PC-9 (cell line): Measurements from ENCODE around the gene ORAI3. TPM values are rescaled to one million over a fixed set of nuclear protein-coding genes. Genes with fewer than 3 reads are reported as not detected.

Experiments used
- BruUV-seq: library from RNA; stranded (reverse); fragments of 400-500 nt; replicated peaks from 2 replicates; lab custom pipeline; 2021; lab: Mats Ljungman, UMichigan
- CTCF ChIA-PET: fragments of 300-600 bp; sonication (Branson Sonifier 250); formaldehyde crosslinking; loops from one replicate; lab custom pipeline; 2022; ENCODE audit warnings: antibody characterized with exemption; lab: Charles Lee
- POLR2A ChIA-PET: fragments of 300-600 bp; sonication (Branson Sonifier 250); formaldehyde crosslinking; loops from one replicate; lab custom pipeline; 2022; ENCODE audit warnings: antibody characterized with exemption; ENCODE audit not compliant: unreplicated experiment; lab: Charles Lee
- DNase-seq, 2 experiments: peaks; one replicate each; pipeline versions ENCODE4 v3.0.0 to v3.0.0-alpha.2; 2015 to 2022; ENCODE audit warnings: mixed read lengths in 1 of 2
- H2AFZ ChIP-seq: fragments of 200-600 bp; sonication (generic); 2 replicates; pipeline ENCODE4 v1.8.1; 2017; ENCODE audit warnings: antibody characterized with exemption
- H3F3A ChIP-seq: fragments of 200-600 bp; sonication (generic); 2 replicates; pipeline ENCODE4 v1.8.1; 2017; ENCODE audit warnings: antibody characterized with exemption, mild to moderate bottlenecking, low read depth; ENCODE audit not compliant: insufficient read depth
- H3K27ac ChIP-seq: fragments of 200-600 bp; sonication (generic); 2 replicates; pipeline ENCODE4 v1.6.1; 2016; ENCODE audit warnings: mixed run types
- H3K27me3 ChIP-seq: fragments of 200-600 bp; sonication (generic); 2 replicates; pipeline ENCODE4 v1.6.1; 2016; ENCODE audit warnings: low read depth, mixed run types; ENCODE audit not compliant: insufficient read depth
- H3K36me3 ChIP-seq: fragments of 200-600 bp; sonication (generic); 2 replicates; pipeline ENCODE4 v1.6.1; 2016; ENCODE audit warnings: low read depth, mixed run types
- H3K4me1 ChIP-seq: fragments of 200-600 bp; sonication (generic); replicated peaks from 2 replicates; pipeline ENCODE4 v1.6.1; 2016; ENCODE audit warnings: mixed run types; ENCODE audit not compliant: insufficient read depth
- H3K4me2 ChIP-seq: fragments of 200-600 bp; sonication (generic); 2 replicates; pipeline ENCODE4 v1.6.1; 2017; ENCODE audit warnings: mixed run types
- H3K4me3 ChIP-seq: fragments of 200-600 bp; sonication (generic); 2 replicates; pipeline ENCODE4 v1.6.1; 2016; ENCODE audit warnings: mixed run types
- H3K79me2 ChIP-seq: fragments of 200-600 bp; sonication (generic); 2 replicates; pipeline ENCODE4 v1.6.1; 2017; ENCODE audit warnings: low read depth, mixed run types
- H3K9me2 ChIP-seq: fragments of 200-600 bp; sonication (generic); 2 replicates; pipeline ENCODE4 v1.8.1; 2017; ENCODE audit warnings: mild to moderate bottlenecking; ENCODE audit not compliant: insufficient read depth
- H3K9me3 ChIP-seq: fragments of 200-600 bp; sonication (generic); 2 replicates; pipeline ENCODE4 v1.8.1; 2016; ENCODE audit warnings: low read depth; ENCODE audit not compliant: insufficient read depth
- H4K20me1 ChIP-seq: fragments of 200-600 bp; sonication (generic); 2 replicates; pipeline ENCODE4 v1.8.1; 2017; ENCODE audit not compliant: insufficient read depth
- EZH2 ChIP-seq: fragments of 200-600 bp; sonication (generic); IDR thresholded peaks from 2 replicates; pipeline ENCODE4 v1.8.0; 2017; ENCODE audit warnings: antibody characterized with exemption, low read depth
- intact Hi-C: fragments of 100-400 bp; cut with micrococcal nuclease; formaldehyde crosslinking; loops from one replicate; pipeline ENCODE4 v1.10.0; 2022; ENCODE audit not compliant: unreplicated experiment
- total RNA-seq: library from RNA; stranded (reverse); gene quantifications from 2 replicates; pipeline ENCODE4 v1.2.3, GENCODE V29; 2021
- TF ChIP-seq, protein P1 (sequence below): fragments of 200-600 bp; sonication (generic); conservative IDR thresholded peaks from 2 replicates; pipeline ENCODE4 v1.6.1; 2017; ENCODE audit warnings: mixed run types, antibody characterized with exemption, mild to moderate bottlenecking, moderate library complexity

ORAI3 gene
- total RNA-seq, 1 experiment from 2014 or later = 43.5 TPM

- Histone ChIP-seq H2AFZ (no peak overlapping the region), H3K4me1 (peaks cover 23% of the 10 kb centered on the region), H3K36me3 (no peaks in the 10 kb centered on the region), H3K4me2 (no peak overlapping the region), H3K27me3 (no peaks in the 10 kb centered on the region), H3K27ac (no peak overlapping the region), H3K9me2 (no peaks in the 10 kb centered on the region), H3K79me2 (no peaks in the 10 kb centered on the region), H3K4me3 (no peak overlapping the region), H4K20me1 (no peaks in the 10 kb centered on the region), H3K9me3 (no peaks in the 10 kb centered on the region), H3F3A (peaks cover 35% of the 10 kb centered on the region)
- ChIA-PET POLR2A (interaction anchor here (0.6 kb wide), 2 partner anchors 133 to 1967 kb away, joined by 3 to 4 read pairs; partner anchors contain the start of gene PRSS8), CTCF (interaction anchor here (0.6 kb wide), 1 partner anchor 43 kb away, joined by 5 read pairs; no protein-coding TSS in a partner anchor)
- BruUV-seq = no TSS peak
- TF ChIP-seq EZH2 = no peak
- TF ChIP-seq, protein P1, sequence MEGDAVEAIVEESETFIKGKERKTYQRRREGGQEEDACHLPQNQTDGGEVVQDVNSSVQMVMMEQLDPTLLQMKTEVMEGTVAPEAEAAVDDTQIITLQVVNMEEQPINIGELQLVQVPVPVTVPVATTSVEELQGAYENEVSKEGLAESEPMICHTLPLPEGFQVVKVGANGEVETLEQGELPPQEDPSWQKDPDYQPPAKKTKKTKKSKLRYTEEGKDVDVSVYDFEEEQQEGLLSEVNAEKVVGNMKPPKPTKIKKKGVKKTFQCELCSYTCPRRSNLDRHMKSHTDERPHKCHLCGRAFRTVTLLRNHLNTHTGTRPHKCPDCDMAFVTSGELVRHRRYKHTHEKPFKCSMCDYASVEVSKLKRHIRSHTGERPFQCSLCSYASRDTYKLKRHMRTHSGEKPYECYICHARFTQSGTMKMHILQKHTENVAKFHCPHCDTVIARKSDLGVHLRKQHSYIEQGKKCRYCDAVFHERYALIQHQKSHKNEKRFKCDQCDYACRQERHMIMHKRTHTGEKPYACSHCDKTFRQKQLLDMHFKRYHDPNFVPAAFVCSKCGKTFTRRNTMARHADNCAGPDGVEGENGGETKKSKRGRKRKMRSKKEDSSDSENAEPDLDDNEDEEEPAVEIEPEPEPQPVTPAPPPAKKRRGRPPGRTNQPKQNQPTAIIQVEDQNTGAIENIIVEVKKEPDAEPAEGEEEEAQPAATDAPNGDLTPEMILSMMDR = no peak
- intact Hi-C loops = no loop called here
- no peak for DNase-seq
Observed at GRCh38 chr16:31002250-31002700, 53.4 kb downstream of the ORAI3 start.

DNA sequence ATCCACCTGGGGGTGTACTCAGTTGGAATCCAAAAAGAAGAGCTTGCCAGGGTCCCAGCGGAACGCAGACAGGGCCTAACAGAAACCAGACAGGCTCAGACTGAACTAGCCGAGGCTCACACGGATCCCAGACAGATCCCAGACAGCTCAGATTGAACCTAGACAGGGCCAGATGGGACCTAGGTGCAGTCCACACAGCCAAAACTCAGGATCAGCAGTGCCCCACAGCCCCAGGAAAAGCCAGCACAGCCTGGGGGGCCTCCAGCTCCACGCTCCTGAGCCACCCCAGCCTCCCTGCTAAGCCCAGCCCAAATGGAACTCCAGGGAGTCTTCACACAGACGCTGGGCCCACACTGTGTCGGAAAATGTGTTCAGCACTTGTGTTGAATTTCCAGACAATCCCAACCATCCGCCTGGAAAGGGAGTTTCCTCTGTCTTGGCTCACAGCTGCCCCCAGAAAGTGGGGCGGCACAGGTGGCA lies 54.0 kb downstream of the ORAI3 start:
- no peak for DNase-seq
- no peak for TF ChIP-seq EZH2
- TF ChIP-seq, protein P1 = no peak

GRCh38 chr16:31003744-31004143 lies 54.9 kb downstream of the ORAI3 start:
- Histone ChIP-seq H3K9me3 (no peaks in the 10 kb centered on the region), H4K20me1 (no peaks in the 10 kb centered on the region), H3K36me3 (no peaks in the 10 kb centered on the region), H3K4me1 (peaks cover 19% of the 10 kb centered on the region), H3K27me3 (no peaks in the 10 kb centered on the region), H2AFZ (no peak overlapping the region), H3F3A (peaks cover 26% of the 10 kb centered on the region), H3K79me2 (no peaks in the 10 kb centered on the region), H3K4me3 (no peak overlapping the region), H3K4me2 (no peak overlapping the region), H3K27ac (no peak overlapping the region), H3K9me2 (no peaks in the 10 kb centered on the region)
- intact Hi-C loops = no loop called here
- BruUV-seq = no TSS peak
- TF ChIP-seq EZH2 = no peak
- TF ChIP-seq, protein P1 = no peak
- no peak for DNase-seq
- ChIA-PET CTCF (no interaction called here), POLR2A (no interaction called here)

More for the DNA sequence above, 54.0 kb downstream of the ORAI3 start:
- Histone ChIP-seq H3K4me3 (no peak overlapping the region), H3K79me2 (no peaks in the 10 kb centered on the region), H3K4me1 (peaks cover 21% of the 10 kb centered on the region), H3K9me3 (no peaks in the 10 kb centered on the region), H3K27me3 (no peaks in the 10 kb centered on the region), H3K36me3 (no peaks in the 10 kb centered on the region), H3F3A (peaks cover 35% of the 10 kb centered on the region), H2AFZ (no peak overlapping the region), H3K27ac (no peak overlapping the region), H4K20me1 (no peaks in the 10 kb centered on the region), H3K9me2 (no peaks in the 10 kb centered on the region), H3K4me2 (no peak overlapping the region)
- ChIA-PET CTCF (interaction anchor here (0.6 kb wide), 1 partner anchor 42 kb away, joined by 5 read pairs; no protein-coding TSS in a partner anchor), POLR2A (interaction anchor here (0.6 kb wide), 3 partner anchors 43 to 1968 kb away, joined by 3 to 4 read pairs (median 3); partner anchors contain the start of gene PRSS8)
- intact Hi-C loops = no loop called here
- no TSS peak for BruUV-seq

Other genes with a start within 250 kb of the ORAI3 start
- gene SRCAP, start 249.9 kb upstream of the ORAI3 start, total RNA-seq = 92.0 and 116 TPM in 2 replicates
- 66.1 and 67.3 TPM in 2 replicates for gene PHKG2, start 200.6 kb upstream of the ORAI3 start, total RNA-seq
- gene CFAP119, start 187.0 kb upstream of the ORAI3 start, total RNA-seq = 17.9 and 19.9 TPM in 2 replicates
- gene RNF40, start 186.7 kb upstream of the ORAI3 start, total RNA-seq = 149 and 178 TPM in 2 replicates
- 21.7 and 25.6 TPM in 2 replicates for gene ZNF629, start 161.9 kb upstream of the ORAI3 start, total RNA-seq
- gene BCL7C, start 55.0 kb upstream of the ORAI3 start, total RNA-seq = 59.3 and 66.9 TPM in 2 replicates
- 11.6 and 17.0 TPM in 2 replicates for gene CTF1, start 52.5 kb upstream of the ORAI3 start, total RNA-seq
- 70.8 and 72.7 TPM in 2 replicates for gene FBXL19, start 25.5 kb upstream of the ORAI3 start, total RNA-seq
- gene SETD1A, start 8.7 kb downstream of the ORAI3 start, total RNA-seq = 29.6 and 33.2 TPM in 2 replicates
- 34.8 and 44.2 TPM in 2 replicates for gene HSD3B7, start 36.1 kb downstream of the ORAI3 start, total RNA-seq
- gene STX1B, start 61.6 kb downstream of the ORAI3 start, total RNA-seq = 3.9 and 5.6 TPM in 2 replicates
- 85.8 and 100 TPM in 2 replicates for gene STX4, start 84.5 kb downstream of the ORAI3 start, total RNA-seq
- gene ZNF668, start 125.2 kb downstream of the ORAI3 start, total RNA-seq = 13.2 and 17.4 TPM in 2 replicates
- 25.4 and 30.7 TPM in 2 replicates for gene ZNF646, start 125.4 kb downstream of the ORAI3 start, total RNA-seq
- gene PRSS53, start 139.9 kb downstream of the ORAI3 start, total RNA-seq = 7.7 and 9.2 TPM in 2 replicates
- gene VKORC1, start 145.7 kb downstream of the ORAI3 start, total RNA-seq = 46.0 and 59.9 TPM in 2 replicates
- gene BCKDK, start 159.3 kb downstream of the ORAI3 start, total RNA-seq = 41.5 and 66.5 TPM in 2 replicates
- 81.4 and 84.3 TPM in 2 replicates for gene KAT8, start 168.6 kb downstream of the ORAI3 start, total RNA-seq
- 147 and 154 TPM in 2 replicates for gene PRSS8, start 186.7 kb downstream of the ORAI3 start, total RNA-seq
- gene PRSS36, start 201.0 kb downstream of the ORAI3 start, total RNA-seq = 4.1 and 6.8 TPM in 2 replicates
- 429 and 637 TPM in 2 replicates for gene FUS, start 231.1 kb downstream of the ORAI3 start, total RNA-seq